Renal cortex interstitium (tissue), 11 donors: ENCODE data around the gene SRPK1. TPM values are rescaled to one million over a fixed set of nuclear protein-coding genes. Genes with fewer than 3 reads are reported as not detected.

ENCODE experiments used
- DNase-seq, 11 donors: peaks; one replicate each; pipeline ENCODE4 v3.0.0-alpha.2; 2013; ENCODE audit warnings: low read depth in 9 of 11, low spot score in 4 of 11; ENCODE audit errors: extremely low read depth in 1 of 11
- polyA plus RNA-seq, 3 donors: library from polyadenylated mRNA; unstranded; fragments of 120-200 nt; gene quantifications; one replicate each; pipeline ENCODE4 v1.2.1, GENCODE V29; 2013; ENCODE audit not compliant: insufficient read length in 3 of 3

The SRPK1 gene
- polyA plus RNA-seq, 3 donors, result 49.3 to 55.3 (median 53.8) TPM

- no peak for DNase-seq
Observed at GRCh38 chr6:35797837-35798526, 122.9 kb downstream of the SRPK1 start.

GRCh38 chr6:35796236-35796635, 124.7 kb downstream of the SRPK1 start:
- DNase-seq, result no peak

GRCh38 chr6:35795453-35796071, 125.3 kb downstream of the SRPK1 start:
- no peak for DNase-seq

- no peak for DNase-seq
Observed at GRCh38 chr6:35794536-35795452, 126.1 kb downstream of the SRPK1 start.

GRCh38 chr6:35790683-35791082, 130.2 kb downstream of the SRPK1 start:
- no peak for DNase-seq

GRCh38 chr6:35788423-35788982, 132.4 kb downstream of the SRPK1 start:
- no peak for DNase-seq

- DNase-seq, result no peak
Observed at GRCh38 chr6:35787266-35788218, 133.4 kb downstream of the SRPK1 start.

- DNase-seq, result peak in 2 of 11 donors; percentile 37 to 40
Observed at GRCh38 chr6:35786810-35787209, 134.1 kb downstream of the SRPK1 start.

- DNase-seq, result no peak
Observed at GRCh38 chr6:35786272-35786671, 134.6 kb downstream of the SRPK1 start.

GRCh38 chr6:35784200-35784599, 136.7 kb downstream of the SRPK1 start:
- no peak for DNase-seq

Other genes with a start within 250 kb of the SRPK1 start
- gene FKBP5, start 232.2 kb downstream of the SRPK1 start, polyA plus RNA-seq, result 10 to 100 TPM; 18.5 to 31.4 (median 29.8) TPM
- 1 to 10 TPM in 2 of 3 donors, under 1 TPM in 1; 0.87 to 1.7 (median 1.3) TPM for gene ARMC12, start 184.1 kb downstream of the SRPK1 start, polyA plus RNA-seq
- under 1 TPM in 2 of 3 donors, not detected in 1; 0.39 to 0.53 TPM for gene CLPSL2, start 144.5 kb downstream of the SRPK1 start, polyA plus RNA-seq
- 1 to 10 TPM in 1 of 3 donors, under 1 TPM in 1, not detected in 1; 0.57 to 1.3 TPM for gene CLPSL1, start 140.1 kb downstream of the SRPK1 start, polyA plus RNA-seq
- gene CLPS, start 123.8 kb downstream of the SRPK1 start, polyA plus RNA-seq, result under 1 TPM in 1 of 3 donors, not detected in 2; 0.23 TPM
- under 1 TPM in 2 of 3 donors, not detected in 1; 0.12 to 0.32 TPM for gene LHFPL5, start 115.7 kb downstream of the SRPK1 start, polyA plus RNA-seq
- gene SLC26A8, start 103.5 kb upstream of the SRPK1 start, polyA plus RNA-seq, result under 1 TPM; 0.23 to 0.44 (median 0.27) TPM
- 10 to 100 TPM; 50.1 to 56.3 (median 54.3) TPM for gene MAPK14, start 106.7 kb upstream of the SRPK1 start, polyA plus RNA-seq
- gene MAPK13, start 209.4 kb upstream of the SRPK1 start, polyA plus RNA-seq, result 10 to 100 TPM; 19.3 to 27.0 (median 21.2) TPM